Stimulated activated CD8-positive, alpha-beta memory T cell treated with anti-CD3 and anti-CD28 coated beads, Interleukin-15, amount 100 ng/mL, for 1 hour (primary cell): Measurements from ENCODE around the gene SCAMP4.

Source experiments
- DNase-seq: peaks from one replicate; pipeline ENCODE4 v3.0.0-alpha.2; 2020; ENCODE audit warnings: low read depth

Gene SCAMP4

GRCh38 chr19:1938071-1938470, 32.9 kb downstream of the SCAMP4 start:
- DNase-seq: no peak

- no peak for DNase-seq
Observed at GRCh38 chr19:1941146-1942077, 36.2 kb downstream of the SCAMP4 start, which contains the start of gene CSNK1G2. Gene CSNK1G2 (plus strand): TSS chr19:1941172. CDS start chr19:1969773, 28,601 bp downstream.

DNA sequence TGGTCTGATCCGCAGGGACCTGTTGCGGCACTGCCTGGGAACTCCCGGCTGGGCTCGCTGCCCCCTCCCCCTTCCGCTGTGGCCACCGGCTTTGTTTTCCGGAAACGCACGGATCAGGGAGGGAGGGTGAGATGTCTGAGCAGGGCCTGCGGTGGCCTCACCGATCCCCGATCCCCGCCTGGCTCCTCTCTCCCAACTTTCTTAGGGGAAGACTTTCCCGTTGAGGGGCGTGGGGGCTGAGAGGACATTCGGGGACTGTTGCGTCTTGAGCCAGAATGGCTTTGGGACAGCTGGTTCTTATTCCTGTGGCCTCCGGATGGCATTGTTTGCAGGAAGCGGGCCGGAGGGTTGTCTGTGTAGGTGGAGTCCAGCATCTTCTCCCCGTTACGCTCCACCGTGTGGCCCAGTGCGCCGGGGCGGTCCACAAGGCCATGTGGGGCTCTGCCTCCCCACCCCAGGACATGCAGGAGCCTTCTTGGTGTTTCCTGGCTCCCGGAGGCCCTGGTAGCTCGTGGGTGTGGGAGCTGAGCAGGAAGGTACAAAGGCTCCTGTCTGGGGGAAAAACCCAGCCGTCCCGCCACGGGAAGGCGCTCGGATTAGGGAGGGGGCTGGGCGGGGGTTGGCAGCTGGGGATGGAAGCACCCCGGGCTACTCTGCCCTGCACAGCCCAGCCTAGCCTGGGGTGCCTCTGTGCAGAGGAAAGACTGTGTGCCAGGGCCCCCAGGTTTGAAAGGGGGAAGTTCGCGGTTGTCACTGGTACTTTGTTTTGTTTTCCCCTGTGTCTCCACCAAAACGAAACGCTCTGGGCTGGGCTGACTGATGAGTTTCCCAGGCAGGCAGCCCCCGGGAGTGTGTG, 37.1 kb downstream of the SCAMP4 start:
- DNase-seq: peak; percentile 44

GRCh38 chr19:1942934-1943555, 37.8 kb downstream of the SCAMP4 start:
- DNase-seq: no peak

- DNase-seq: no peak
Observed at GRCh38 chr19:1943661-1944087, 38.5 kb downstream of the SCAMP4 start.

- no peak for DNase-seq
Observed at GRCh38 chr19:1944088-1944915, 39.1 kb downstream of the SCAMP4 start.

- DNase-seq: no peak
Observed at GRCh38 chr19:1944916-1945561, 39.8 kb downstream of the SCAMP4 start.

DNA sequence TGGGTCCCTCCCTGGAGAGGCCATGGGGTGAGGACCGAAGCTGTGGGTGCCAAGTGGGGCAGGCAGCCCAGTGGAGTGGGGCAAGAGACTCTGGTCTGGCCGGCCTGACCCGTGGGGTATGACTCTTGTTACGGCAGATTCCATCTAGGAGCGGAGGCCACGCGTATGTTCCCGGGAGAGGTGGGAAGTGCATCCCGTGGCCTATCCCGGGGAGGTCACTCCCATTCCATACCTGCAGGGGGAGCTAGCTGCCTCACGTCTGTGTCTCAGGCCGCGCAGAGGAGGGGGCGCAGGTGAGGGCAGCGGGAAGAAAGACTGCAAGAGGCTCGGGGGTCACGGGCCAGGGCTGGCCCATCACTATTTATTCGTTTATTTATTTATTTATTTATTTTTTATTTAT, 40.7 kb downstream of the SCAMP4 start:
- DNase-seq: no peak

DNA sequence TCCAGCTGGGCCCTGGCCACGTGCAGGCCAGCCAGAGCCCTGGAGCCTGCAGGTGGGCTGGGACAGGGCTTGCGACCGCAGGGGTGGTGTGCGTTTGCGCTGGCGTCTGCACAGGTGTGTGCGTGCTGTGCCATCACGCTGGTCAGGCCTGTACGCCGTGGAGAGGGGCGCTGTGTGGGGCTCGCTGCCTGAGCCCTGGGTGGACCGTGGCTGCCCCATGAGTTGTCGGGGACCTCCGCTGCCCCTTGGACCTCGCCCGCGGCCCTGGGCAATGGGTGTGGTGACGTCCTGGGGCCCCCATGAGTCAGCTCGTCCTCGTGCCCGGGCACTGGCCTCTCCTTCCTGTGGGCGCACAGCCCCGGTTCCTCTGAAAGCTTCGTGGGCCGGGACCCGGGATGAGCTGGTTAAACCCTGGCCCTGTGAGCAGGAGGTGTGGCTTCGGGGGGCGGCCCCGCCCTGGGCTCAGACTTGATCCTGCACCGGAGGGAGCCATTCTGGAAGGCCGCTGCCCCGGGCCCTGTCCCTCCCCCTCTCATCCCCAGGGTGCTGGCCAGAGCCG, 42.5 kb downstream of the SCAMP4 start:
- no peak for DNase-seq

GRCh38 chr19:1949304-1950101, 44.3 kb downstream of the SCAMP4 start:
- DNase-seq: no peak

GRCh38 chr19:1950640-1951039, 45.4 kb downstream of the SCAMP4 start:
- DNase-seq: no peak

- no peak for DNase-seq
Observed at GRCh38 chr19:1952635-1953034, 47.4 kb downstream of the SCAMP4 start.

DNA sequence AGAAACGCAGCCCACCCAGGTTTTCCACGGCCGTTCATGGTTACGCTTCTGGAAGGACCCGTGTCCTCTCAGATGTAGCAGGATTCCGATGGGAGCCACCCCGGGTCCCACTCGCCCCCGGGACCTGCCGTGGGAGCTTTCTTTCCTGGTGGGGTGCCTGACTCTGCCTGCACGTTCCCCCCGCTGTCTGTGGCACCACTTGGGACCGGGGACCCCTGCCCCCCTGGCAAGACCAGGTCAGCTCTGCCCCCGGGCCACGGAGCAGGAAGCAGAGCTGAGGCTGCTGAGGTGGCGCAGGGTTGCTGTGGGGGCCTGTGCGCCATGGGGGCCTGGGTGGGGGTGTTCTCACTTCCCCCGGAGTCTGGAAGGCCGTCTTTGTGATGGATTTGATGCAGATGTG, 47.8 kb downstream of the SCAMP4 start:
- no peak for DNase-seq

GRCh38 chr19:1953441-1954094, 48.4 kb downstream of the SCAMP4 start:
- DNase-seq: no peak

GRCh38 chr19:1954532-1954933, 49.3 kb downstream of the SCAMP4 start:
- DNase-seq: no peak

- no peak for DNase-seq
Observed at GRCh38 chr19:1955171-1956121, 50.2 kb downstream of the SCAMP4 start.

GRCh38 chr19:1956122-1956494, 50.9 kb downstream of the SCAMP4 start:
- DNase-seq: no peak

- DNase-seq: no peak
Observed at GRCh38 chr19:1956868-1957492, 51.8 kb downstream of the SCAMP4 start.
